Smooth muscle cell of the brain vasculature (primary cell): ENCODE data around the gene ATG101.
"Not testable (repeated sequence)": the region's sequence is repeated elsewhere in the genome, so short reads cannot be mapped to it uniquely, and the experiment has no call there.

Experiments
- DNase-seq: peaks from one replicate; pipeline ENCODE4 v3.0.0-alpha.2; 2012; ENCODE audit warnings: low read depth, low spot score

ATG101 gene

DNA sequence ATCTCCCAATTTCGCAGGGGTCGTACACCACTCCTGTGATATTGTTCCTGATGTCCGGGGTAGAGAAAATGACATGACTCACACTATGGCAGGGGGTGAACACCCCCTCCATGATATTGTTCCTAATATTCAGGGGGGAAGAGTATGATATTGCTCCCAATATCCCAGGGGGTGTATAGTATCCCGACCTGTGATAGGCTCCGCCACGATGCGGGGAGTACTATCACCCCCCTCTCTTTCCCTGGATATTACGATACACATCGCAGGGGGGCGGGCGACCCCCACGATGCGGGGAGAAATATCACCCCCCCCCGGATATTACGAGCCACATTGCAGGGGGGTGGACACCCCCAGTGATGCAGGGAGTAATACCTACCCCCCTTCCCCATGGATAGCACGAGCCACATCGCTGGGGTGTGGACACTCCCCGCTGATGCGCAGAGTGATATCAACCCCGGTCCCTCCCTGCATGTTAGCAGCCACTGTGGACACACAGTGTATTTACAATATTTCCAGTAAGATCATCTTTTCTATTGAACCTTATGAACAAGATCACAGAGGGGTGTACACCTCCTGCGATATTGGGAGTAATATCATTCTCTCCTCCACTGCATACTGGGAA lies 27.4 kb downstream of the ATG101 start:
- DNase-seq, result no peak

DNA sequence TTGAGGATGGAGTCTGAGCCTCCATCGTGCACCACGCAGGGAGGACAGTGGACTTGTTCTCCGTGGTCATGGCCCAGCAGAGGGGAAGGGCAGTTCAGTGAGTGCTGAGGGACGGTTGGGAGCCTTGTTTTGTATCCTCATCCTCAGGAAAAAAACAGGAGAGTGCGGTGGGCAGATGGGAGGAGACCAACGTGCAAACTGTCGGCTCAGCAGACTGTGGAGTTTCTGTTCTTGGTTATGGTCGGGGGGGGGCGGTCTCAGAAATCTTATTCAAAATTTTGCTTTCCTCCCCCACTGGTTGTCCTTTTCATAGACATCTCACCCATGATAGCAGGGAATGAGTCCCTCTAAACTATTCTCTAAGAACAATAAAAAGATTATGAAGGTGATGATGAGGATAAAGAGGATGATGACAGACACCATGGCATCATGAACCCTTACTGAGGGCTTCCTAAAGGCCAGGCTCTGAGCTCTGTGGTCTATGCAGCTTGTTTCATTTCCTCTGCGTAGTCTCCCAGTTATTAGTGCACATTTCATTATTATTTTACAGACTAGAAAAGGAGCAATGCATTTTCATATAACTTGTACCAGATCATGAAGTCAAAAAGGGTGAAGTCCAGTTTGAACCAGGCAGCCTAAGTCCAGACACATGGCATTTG lies 34.8 kb downstream of the ATG101 start:
- DNase-seq, result not testable (repeated sequence)

DNA sequence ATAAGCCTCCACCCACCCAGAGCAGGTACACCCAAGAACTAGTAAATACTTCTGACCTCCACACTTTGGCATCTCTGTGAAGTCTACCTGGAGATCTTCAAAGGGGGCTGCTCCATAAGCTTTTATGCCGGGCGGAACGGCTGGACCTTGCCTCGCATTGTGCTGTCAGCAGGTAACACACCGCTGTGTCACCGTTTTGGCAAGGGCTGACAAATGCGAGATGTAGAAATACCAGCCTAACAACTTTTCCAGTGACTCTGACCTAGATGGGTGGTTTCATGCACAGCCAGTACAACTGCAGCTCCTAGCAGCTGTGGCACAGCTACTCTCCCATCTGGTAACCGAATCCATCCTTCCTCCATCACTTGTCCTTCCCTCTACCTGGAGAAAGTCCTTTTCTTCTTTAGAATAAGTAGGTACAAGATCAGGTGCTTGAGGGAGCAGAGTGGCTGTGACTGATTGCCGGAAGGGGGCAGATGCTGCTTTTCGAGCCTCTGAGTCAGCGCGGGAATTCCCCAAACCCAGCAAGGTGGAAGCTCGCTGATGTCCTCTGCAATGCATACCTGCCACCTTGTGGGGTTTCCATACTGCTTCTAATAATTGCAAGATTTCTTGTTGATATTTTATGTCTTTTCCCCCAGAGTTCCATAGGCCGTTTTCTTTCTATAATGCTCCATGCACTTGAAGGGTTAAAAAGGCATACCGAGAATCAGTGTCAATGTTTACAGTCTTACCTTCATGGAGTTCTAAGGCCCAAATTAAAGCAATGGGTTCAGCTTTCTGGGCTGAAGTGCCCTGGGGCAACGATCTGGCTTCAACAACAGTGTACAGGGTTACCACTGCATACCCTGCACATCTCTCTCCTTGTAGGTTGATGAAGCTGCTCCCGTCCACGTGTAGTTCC lies 46.7 kb downstream of the ATG101 start:
- DNase-seq, result not testable (repeated sequence)

DNA sequence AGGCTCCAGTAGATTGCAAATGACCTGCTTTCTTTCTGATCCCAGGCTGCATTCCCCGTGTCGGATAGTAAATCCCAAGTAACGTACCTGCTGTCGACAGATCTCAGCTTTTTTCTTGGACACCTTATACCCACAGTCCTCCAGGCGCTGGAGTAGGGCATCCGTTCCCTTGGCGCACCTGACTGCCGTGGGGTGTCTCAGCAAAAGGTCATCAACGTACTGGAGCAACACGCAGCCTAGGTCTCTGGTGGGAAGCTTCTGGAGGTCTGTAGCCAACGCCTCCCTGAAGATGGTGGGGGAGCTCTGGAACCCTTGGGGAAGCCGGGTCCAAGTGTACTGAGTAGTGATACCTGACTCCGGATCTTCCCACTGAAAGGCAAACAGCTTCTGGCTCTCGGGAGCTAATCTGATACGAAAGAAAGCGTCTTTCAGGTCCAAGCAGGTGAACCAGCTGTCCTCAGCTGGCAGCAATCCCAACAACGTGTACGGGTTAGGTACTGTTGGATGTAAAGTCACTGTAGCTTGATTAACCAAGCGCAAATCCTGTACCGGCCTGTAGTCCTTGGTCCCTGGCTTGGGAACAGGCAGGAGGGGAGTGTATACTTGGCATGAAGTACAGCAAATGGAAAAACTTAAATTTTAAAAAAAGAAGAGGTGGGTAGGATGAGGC lies 48.2 kb downstream of the ATG101 start:
- not testable (repeated sequence) for DNase-seq

DNA sequence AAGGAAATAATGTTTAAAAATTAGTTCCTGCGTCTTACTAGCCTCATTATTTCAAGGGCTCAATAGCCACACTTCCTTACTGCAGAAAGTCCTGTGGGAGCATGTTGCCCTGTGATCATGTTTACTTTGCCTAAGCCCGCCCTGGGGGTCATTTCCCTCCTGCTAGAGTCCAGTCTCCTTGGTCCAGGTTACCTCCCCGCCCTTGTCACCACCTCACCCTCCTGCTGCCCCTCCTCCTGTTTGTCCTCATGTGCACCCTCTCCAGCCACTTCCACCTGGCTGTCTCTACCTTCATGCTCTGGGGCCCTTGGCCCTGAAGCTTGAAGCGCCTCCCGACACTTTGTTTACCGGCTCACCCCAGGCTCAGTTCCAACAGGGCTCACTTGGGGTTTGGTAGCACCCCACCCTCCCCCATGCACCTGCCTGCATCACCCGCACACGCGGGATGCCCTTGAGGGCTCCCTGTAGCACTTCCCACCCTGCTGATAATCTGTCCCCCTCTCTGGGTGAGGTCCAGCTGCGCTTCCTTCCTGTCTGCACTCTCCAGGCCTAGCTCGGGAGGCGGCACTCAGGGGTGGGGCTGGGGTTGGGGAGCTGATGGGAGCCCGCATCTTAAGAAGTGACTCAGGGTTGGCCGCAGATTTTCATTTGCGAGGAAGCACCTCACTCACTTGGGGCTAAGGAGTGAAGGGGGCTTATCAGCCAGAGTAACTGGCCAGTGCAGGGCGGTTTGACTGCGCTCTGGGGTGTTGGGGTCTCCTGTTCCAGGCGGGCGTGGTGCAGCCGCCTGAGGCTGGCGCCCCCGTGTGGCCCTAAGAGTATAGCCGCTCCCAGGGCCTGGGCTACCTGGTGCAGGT lies 49.8 kb downstream of the ATG101 start:
- DNase-seq, result no peak

DNA sequence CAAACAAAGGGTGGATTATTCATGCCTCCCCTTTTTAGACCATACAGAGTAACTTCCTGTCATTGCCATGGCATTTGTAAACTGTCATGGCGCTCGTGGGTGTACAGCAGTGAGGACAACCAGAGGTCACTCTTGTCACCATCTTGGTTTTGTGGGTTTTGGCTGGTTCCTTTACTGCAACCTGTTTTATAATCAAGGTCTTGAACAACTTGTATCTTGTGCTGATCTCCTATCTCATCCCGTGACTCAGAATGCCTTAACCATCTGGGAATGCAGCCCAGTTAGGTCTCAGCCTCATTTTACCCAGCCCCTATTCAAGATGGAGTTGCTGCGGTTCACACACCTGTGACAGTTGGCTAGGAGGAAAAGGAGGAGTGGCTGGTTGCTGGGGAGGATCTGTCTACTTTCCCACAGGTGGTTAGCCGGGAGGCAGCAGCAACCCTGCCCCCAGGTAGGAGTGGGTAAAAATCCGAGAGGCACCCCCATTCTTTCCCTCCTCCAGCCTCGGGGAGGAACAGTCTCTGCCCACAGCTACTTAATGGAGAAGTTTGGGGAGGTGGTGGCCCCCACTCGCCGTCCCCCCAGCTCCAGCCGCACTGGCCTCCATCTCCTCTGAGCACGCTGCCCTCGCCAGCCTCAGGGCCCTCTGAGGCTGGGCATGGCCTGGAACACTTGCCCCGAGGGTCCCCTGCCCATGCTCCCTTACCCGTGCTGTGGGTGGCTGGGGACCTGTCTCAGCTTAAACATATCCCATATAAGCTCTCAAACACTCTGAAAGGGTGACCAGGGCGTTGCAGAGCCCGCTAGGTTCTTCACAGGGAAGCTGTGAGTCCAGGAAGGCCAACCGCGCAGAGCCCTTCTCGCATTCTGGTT lies 51.4 kb downstream of the ATG101 start:
- no peak for DNase-seq

DNA sequence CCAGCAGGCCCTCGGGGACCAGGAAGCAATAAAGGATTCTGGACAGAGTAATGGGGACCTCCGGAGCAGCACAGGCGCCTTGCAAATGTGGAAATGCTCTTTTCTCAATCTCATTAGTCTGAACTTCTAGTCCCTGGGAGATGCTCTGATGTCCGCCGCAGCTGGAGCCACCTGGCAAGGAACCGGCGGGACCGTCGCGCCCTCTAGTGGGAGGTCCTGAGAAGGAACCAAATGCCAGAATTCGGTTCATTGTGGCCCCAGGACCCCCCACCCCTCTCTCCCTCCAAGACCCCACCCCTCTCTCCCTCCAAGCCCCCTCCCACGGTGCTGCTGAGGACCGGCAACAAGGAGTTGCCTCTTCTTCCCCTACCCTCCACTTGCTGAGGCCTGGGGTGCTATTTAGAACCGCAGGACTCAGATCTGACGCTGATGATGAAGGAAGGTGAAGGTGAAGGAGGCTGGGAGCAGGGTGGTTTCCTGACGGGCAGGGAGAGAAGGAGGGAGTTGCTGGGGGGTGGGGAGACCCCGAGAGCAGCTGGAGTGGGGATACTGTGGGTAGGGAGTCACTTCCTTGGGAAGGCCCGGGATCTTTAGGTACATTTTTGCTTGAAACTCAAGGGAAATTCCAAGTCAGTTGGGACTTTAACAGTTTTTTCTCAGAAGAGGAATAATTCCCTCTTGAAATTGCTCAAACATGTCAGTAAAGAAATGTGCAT lies 52.2 kb downstream of the ATG101 start:
- DNase-seq, result no peak

DNA sequence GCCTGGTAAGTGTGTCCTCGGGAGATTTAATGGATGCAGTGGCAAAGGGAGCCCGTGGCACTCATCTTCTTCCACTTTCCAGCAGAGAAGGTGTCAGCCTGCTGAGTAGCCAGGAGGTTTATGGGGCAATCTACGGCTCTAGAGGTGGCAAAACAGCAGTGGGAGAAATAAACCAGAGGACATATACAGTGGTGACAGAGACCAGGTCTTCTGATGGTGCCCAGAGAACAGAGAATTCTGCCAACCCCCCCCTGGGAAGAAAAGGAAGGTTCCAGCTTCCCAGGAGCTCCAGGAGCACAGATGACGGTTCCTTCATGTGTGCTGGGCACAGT lies 52.7 kb downstream of the ATG101 start:
- no peak for DNase-seq

DNA sequence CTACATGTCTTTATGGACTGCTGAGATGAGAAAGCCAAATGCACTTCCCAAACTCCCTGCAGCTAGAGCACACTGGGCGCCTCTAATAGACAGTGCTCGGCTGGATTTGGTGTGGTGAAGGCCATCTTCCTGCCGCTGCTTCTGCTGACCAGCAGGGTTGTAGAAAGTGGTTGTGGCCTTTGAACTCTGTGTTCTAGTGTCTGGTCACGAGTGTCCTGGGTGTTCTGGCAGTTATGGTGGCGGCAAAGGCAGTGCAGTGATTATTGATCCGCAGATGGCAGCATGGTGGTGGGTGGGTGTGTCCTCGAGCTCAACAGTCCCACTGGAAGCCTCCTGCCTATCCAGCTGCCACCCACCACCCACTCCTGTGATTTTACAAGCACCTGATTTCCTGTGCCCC lies 53.1 kb downstream of the ATG101 start:
- DNase-seq, result no peak

DNA sequence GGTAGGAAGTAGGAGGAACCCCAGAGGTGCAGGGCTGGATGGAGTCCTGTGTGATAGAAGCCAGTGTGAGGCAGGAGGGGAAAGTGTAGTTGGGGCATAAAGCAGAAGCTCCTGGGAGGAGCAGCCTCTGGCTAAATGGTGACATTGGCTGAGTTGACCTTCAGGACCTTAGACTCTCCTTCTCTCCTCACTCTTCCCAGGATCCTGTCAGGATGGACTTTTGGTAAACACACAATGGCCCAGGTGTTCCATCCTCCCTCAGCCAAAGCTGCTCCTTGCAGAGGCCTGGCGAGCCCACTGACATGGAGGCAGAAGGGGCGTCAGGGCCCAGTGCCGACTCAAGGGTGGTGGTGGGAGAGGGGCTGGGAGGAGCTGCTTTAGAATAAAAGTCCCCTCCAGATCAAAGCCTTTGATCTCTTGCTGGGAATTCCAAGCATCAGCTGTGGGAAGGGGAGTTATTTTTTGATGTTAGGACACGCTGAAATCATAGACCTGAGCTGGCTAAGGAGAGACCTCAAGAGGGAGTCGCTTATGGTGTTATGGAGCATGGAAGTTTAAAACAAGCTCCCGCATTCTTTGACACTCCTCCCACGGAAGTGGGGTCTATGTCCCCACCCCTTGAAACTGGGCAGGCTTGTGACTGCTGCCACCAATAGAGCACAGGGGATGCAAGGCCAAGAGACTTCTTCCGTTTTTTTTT lies 53.9 kb downstream of the ATG101 start:
- no peak for DNase-seq

DNA sequence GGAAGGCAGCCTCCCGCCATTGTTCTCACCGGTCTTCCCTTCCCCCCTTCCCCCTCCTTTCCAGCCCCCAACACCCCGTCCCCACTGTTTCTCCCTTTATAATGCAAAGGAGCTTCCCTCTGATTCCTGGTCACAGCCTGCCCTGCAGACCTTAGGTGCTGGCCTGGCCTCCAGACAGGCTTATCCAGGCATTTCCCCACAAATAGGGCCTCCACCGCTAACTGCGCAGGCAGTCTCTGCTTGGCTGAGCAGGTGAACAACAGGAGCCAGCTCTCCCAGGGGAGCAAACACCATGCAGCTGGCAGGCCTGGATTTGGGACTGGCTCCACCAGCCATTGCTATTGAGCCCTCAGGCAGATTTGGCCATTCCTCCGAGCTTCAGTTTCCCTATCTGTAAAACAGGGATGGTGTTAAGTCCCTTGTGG lies 55.7 kb downstream of the ATG101 start:
- no peak for DNase-seq

DNA sequence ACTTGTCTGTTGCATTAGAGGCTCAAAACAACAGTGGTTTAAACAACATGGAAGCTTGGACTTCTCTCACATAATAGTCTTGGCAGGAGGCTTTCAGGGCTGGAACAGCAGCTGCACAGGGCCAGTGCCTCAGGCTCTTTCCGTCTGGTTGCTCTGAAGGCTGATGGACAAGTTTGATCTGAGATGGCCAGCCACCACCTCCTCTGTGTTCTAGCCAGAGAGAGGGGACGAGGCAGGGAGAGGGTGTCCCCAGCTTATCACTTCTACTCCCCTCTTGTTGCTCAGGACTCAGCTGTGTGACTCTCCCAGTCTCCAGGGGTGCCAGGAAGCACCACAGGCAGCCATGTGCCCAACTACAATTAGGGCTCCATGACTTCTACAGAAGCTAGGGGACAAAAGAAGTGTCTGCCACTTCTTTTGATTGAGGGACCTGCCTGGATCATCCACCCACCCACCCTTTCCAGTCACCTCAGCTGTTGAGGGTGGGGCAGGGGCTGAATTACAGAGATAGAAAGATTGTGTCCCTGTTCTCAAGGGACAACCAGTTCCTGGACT lies 56.3 kb downstream of the ATG101 start:
- DNase-seq, result no peak
